Epithelial cell of prostate (primary cell): Measurements from ENCODE around the gene UBLCP1.
"Not testable (repeated sequence)": the region's sequence is repeated elsewhere in the genome, so short reads cannot be mapped to it uniquely, and the experiment has no call there.

ENCODE experiments used
- DNase-seq: peaks from one replicate; pipeline ENCODE4 v3.0.0-alpha.2; 2011; ENCODE audit warnings: low read depth, low spot score
- H3K27ac ChIP-seq: fragments of 450-650 bp; 2 replicates; pipeline ENCODE4 v1.5.1; 2017; ENCODE audit warnings: mild to moderate bottlenecking

UBLCP1 gene, protein sequence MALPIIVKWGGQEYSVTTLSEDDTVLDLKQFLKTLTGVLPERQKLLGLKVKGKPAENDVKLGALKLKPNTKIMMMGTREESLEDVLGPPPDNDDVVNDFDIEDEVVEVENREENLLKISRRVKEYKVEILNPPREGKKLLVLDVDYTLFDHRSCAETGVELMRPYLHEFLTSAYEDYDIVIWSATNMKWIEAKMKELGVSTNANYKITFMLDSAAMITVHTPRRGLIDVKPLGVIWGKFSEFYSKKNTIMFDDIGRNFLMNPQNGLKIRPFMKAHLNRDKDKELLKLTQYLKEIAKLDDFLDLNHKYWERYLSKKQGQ

GRCh38 chr5:159262859-159263568 is at the start of gene UBLCP1:
TSS of gene UBLCP1 (plus strand) at chr5:159263290. CDS start at chr5:159268916, 5,626 bp downstream.
- H3K27ac ChIP-seq = peak within 1 kb of the TSS; percentile 98
- peak; percentile 44 for DNase-seq

GRCh38 chr5:159214486-159215271 is 48.4 kb upstream of the UBLCP1 start:
- no peak for DNase-seq
- H3K27ac ChIP-seq = peak overlapping the region; percentile 71

- H3K27ac ChIP-seq = peak overlapping the region; percentile 71
- no peak for DNase-seq
Measured at GRCh38 chr5:159215886-159216285, 47.2 kb upstream of the UBLCP1 start.

DNA sequence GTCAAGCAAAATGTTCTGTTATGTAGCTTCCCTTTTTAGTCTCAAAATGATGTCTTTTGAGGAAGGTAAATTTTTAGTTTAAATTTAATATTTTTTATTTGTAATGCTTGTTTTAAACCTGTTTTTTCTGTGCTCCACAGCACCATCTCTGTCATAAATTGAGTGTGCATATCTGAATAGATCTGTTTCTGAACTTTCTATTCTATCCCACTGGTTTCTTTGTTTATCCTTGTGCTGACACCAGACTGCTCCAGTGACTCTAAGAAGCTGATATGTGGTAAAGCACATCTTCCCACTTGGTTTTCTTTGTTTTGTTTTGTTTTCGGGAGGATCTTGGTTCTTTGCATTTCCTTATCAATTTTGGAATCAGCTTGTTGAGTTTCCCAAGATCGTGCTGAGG is 46.6 kb upstream of the UBLCP1 start:
- DNase-seq = no peak
- peak overlapping the region; percentile 71 for H3K27ac ChIP-seq

GRCh38 chr5:159217236-159217635 is 45.9 kb upstream of the UBLCP1 start:
- no peak for DNase-seq
- peak overlapping the region; percentile 71 for H3K27ac ChIP-seq

DNA sequence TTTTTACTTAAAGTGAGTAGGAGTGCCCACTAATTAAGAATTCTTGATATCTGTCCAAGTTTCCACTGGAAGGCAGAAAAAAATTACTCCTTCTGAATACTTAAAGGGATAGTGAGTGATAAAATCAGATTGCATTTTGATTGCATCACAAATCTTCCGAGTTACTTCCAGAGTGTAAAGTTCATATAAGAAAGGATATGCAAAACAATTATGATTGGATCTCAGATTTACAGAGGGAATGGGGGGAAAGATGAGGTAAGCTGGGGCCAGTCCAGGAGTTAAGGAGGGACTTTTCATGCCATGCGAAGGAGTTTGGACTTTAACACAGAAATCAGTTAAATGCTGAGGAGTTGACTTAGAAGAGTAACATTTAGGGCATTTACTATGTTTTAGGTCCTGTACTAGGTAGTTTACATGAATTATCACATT is 44.5 kb upstream of the UBLCP1 start:
- no peak for DNase-seq
- peak overlapping the region; percentile 58 for H3K27ac ChIP-seq

GRCh38 chr5:159220206-159220605 is 42.9 kb upstream of the UBLCP1 start:
- H3K27ac ChIP-seq = peak overlapping the region; percentile 57
- no peak for DNase-seq

DNA sequence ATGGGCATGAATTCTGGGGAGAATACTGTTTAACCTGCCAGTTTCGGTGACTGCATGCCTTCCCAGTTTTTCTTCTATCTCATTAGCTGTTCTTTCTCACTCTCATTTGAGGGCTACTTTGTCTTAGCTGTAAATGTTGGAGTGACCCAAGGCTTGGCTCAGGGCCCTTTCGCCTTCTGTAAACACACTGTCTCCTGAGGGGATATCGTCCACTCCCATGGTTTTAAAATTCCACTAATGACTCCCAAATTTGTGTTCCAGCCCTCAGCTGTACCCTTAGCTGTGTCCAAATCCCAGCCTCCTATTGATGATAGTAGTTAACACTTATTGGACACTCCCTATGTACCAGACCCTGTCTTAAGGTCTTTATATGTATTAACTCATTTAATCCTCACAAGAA is 39.6 kb upstream of the UBLCP1 start:
- DNase-seq = no peak
- no peak overlapping the region for H3K27ac ChIP-seq

GRCh38 chr5:159224471-159224870 is 38.6 kb upstream of the UBLCP1 start:
- DNase-seq = no peak

DNA sequence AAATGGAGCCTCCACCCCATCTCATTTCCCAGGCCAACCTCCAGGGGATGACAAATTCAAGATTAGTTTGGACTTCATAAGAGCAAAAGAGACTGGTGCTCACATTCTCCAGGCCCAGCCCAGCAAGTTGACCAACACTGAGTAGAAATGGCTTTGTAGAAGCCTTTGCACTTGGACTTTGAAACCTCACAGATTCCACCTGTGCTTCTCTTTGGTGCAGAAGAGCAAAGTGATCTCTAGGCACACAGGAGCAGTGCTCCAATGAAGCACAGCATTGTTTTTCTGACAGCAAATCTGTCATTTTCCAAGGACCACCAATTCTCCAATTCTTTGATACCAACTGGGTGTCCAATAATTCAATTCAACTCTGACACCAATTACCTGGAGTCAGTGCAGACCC is 36.6 kb upstream of the UBLCP1 start:
- DNase-seq = no peak
- peak overlapping the region; percentile 99 for H3K27ac ChIP-seq

More at GRCh38 chr5:159224471-159224870, 38.6 kb upstream of the UBLCP1 start:
- H3K27ac ChIP-seq = peak overlapping the region; percentile 21

- peak; percentile 95 for DNase-seq
- peak overlapping the region; percentile 99 for H3K27ac ChIP-seq
Measured at GRCh38 chr5:159227452-159227851, 35.6 kb upstream of the UBLCP1 start.

- H3K27ac ChIP-seq = peak overlapping the region; percentile 99
- DNase-seq = not testable (repeated sequence)
Measured at GRCh38 chr5:159228097-159228496, 35.0 kb upstream of the UBLCP1 start.

DNA sequence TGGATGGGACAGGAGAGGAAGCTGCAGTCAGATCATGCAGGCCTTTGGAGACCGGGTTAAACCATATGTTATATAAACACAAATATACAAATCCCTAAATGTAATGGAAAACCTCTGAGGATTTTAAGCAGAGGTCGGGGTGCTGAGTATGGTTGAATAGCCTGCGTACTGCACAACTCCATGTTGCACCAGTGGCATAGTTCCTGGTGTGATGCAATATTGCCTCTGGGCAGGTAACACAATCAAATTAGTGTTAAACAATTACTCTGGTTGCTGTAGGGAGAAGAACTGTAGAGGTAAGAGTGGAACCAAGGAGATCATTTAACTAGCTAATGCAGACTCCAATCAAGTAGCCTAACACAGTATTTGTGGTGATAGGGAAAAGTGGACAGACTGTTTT is 32.4 kb upstream of the UBLCP1 start:
- no peak for DNase-seq
- peak overlapping the region; percentile 59 for H3K27ac ChIP-seq

GRCh38 chr5:159231167-159231566 is 31.9 kb upstream of the UBLCP1 start:
- DNase-seq = no peak
- peak overlapping the region; percentile 59 for H3K27ac ChIP-seq

GRCh38 chr5:159235871-159236520 is 27.1 kb upstream of the UBLCP1 start:
- DNase-seq, H3K27ac ChIP-seq: not testable (repeated sequence)

- peak overlapping the region; percentile 57 for H3K27ac ChIP-seq
- no peak for DNase-seq
Measured at GRCh38 chr5:159240301-159240870, 22.7 kb upstream of the UBLCP1 start.

GRCh38 chr5:159241946-159242552 is 21.0 kb upstream of the UBLCP1 start:
- peak overlapping the region; percentile 53 for H3K27ac ChIP-seq

GRCh38 chr5:159242656-159243055 is 20.4 kb upstream of the UBLCP1 start:
- no peak for DNase-seq
- peak overlapping the region; percentile 53 for H3K27ac ChIP-seq

More at GRCh38 chr5:159241946-159242552, 21.0 kb upstream of the UBLCP1 start:
- no peak for DNase-seq

- H3K27ac ChIP-seq = no peak overlapping the region
- DNase-seq = no peak
Measured at GRCh38 chr5:159243385-159243784, 19.7 kb upstream of the UBLCP1 start.
